HG03565 (cell line): ENCODE results near the gene UNCX.

Experiments
- ATAC-seq: cut with Tn5 transposase; IDR thresholded peaks from one replicate; pipeline ENCODE4 v1.9.1; 2021; ENCODE audit warnings: mild to moderate bottlenecking, moderate library complexity; ENCODE audit not compliant: unreplicated experiment

Gene UNCX

DNA sequence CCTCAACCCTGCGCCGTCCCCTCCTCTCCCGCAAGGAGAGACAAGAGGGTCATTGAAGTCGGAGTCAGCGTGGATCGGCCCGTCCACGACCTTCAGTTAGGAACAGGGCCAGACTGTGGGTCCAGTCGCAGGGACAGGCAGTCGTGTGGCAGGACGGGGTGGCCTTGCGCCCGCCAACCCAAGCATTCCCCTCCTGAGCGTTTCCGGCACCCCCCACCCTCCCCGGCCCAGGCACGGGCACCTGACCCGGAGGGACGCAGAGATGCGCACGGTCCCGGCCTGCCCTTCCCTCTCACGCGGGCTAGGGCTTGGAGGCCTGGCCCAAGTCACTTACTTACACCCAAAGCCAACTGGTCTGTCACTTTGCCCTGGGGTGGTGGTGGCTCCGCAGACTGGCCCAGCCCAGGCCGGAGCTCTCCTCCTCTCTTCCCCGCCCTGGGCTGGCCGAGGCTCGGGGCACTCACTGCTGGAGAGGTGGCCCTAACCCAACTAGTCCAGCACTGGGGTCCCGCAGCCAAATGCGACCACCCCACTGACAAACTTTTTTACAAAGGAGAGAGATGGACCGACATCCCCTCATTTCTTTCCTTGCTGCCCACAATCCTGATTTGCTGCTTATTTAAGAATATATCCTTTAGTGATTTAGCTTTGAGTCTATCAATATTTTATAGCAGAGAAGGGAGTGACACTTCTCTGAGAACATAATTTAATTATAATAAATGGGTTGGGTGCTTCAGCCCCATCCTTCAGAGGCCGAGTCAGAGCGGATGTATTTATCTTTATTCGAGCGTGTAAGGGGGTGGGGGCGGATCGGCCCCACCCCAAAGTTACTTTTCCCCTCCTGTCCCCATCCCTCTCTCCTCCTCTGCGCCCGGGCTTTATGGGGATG is 1.2 kb upstream of the UNCX start:
- ATAC-seq = no peak

DNA sequence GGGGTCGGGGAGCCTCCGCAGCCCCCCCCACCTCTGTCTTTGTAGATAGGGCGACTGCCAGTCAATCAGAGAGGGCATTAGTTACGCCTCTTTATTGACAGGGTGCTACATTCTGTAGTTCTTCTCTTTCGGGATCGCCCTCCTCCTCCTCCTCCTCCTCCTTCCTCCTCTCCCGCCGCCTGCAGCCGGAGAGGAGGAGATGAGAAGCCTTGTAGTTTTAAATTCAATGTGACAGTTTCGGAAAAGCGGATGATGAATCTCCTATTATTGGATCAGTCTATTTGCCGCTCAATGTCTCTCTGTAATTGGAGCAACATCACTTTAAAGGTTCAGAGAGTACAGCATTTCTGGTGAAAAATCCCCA is 587 bp upstream of the UNCX start:
- no peak for ATAC-seq

- no peak for ATAC-seq
These were observed 819 bp downstream of the UNCX start for GRCh38 chr7:1233333-1234048.

- ATAC-seq = no peak
These were observed 1.6 kb downstream of the UNCX start for GRCh38 chr7:1234049-1234880.

- no peak for ATAC-seq
These were observed 2.3 kb downstream of the UNCX start for GRCh38 chr7:1234881-1235500.

DNA sequence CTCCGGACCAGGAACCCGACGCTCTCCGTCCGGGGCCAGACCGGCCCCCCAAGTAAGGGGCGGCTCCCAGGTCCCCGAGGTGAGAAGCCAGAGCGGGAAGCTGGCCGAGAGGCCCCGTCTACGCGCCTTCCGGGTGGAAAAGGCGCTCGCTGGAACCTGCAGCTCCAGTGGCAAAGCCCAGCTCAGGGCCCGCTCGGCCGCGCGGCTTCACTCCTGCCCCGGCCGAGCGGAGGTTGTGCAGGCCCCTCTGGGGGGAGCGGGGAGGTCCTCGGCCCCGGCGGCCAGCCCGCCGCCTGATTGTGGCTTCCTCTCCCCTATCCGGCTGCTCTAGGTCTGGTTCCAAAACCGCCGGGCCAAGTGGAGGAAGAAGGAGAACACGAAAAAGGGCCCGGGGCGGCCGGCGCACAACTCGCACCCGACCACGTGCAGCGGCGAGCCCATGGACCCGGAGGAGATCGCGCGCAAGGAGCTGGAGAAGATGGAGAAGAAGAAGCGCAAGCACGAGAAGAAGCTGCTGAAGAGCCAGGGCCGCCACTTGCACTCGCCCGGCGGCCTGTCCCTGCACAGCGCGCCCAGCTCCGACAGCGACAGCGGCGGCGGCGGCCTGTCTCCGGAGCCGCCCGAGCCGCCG is 2.9 kb downstream of the UNCX start:
- no peak for ATAC-seq

GRCh38 chr7:1236132-1236661 is 3.5 kb downstream of the UNCX start:
- no peak for ATAC-seq

- no peak for ATAC-seq
These were observed 4.4 kb downstream of the UNCX start for GRCh38 chr7:1236831-1237701.

GRCh38 chr7:1237704-1238255 is 5.1 kb downstream of the UNCX start:
- no peak for ATAC-seq

GRCh38 chr7:1238450-1238882 is 5.8 kb downstream of the UNCX start:
- ATAC-seq = no peak

DNA sequence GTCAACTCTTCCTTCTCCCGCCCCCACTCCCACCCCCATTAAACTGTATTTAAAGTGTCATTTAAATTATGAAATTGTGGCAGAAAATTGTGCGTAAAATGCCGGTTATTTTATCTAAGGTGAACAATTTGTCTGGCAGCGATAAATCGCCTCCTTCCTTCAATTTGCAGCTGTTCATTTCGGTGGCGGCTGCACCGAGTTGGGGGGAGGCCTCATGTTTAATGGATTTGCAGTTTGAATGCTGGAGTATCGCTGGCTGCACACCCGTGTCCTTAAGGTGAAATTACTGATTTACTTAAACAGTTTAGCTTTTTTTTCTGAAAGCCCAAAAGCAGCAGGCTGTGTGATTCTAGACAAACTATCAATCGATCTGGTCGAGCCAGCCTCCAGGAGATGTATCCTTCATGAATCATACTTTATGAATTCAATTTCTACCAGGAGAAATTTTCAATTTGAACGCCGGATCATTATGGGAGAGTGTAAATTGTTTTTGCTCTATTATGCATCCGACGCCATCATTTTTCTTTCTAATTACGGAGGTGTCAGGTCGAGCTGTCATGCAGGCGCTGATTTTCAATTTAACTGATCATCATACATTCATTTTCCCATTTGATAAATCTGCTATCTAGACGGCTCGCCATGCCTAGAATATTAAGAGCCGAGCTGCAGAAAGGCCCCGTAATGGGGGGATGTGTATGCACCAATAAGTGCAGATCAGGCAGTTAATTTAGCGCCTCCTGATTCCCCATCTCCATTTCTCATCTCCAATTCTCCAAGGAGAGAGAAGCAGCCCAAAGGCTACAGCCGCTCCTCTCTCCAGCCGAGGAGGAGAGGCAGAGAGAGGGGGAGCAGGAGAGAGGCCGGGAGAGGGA is 6.5 kb downstream of the UNCX start:
- no peak for ATAC-seq

DNA sequence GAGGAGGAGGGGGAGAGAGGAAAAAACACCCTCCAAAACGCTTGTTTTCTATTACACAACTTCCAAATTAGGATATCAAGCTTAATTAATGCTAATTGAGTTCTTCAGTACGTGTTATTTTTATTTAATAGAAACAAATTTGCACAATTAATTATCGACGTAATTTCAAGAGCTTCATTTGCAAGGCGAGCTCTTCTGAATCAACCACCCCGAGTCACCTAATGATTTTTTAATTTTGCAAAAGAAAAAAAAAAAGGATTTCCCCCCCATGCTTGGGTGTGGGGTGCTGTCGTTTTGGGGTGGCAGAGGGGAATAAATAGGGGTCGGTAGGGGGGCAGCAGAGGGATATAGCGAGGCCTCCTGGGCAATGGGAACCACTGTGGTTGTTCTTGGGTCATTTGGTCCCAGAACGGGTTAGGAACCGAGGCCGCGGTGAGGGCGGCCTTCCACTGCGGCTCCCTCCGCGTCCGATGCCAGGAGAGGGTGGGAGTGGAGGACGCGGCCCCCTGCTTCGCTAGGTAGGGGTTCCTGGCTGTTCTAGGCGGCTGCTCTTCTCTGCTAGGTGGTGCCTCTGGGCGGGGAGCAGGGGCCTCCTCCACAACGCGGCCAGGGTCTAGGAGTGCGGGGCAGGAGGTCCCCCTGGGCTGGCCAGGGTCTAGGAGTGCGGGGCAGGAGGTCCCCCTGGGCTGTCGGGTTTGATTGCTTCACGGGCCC is 7.3 kb downstream of the UNCX start:
- ATAC-seq = no peak

DNA sequence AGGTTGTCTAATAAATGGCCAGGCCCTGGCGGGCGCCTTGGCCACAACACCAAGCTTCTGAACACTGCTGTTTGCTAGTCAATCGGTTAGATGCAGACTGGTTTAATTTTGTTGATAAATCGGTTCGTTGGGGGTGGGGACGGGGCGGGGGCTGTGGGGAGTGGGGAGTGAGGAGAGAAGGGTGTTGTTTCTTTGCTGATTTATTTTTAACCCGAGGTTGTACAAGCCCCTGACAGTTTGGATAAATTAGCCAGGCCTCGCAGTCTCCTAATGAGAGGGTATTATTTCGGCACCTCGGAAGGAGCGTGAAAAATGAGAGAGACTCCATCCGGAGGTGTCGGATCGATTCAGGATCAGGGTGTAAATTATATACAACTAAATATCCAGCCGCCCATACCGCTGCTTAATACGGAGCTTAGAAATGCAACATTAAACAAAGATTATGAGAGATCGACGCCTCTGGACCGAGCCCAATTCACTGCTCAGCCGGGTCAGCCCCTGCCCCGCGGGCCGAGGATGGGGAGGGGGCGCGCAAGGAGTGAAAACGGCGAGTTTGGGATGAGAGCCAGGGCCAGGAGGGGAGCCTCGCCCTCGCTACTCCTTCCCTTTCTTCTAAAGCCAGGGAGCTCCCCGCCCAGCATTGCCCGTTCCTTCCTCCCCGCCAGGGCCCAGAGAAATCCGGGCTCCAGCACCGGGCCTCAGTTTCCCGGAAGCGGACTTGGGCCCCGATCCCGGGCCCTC is 8.0 kb downstream of the UNCX start:
- ATAC-seq = no peak

- no peak for ATAC-seq
These were observed 8.6 kb downstream of the UNCX start for GRCh38 chr7:1241258-1241602.

GRCh38 chr7:1241603-1242255 is 9.1 kb downstream of the UNCX start:
- no peak for ATAC-seq

- no peak for ATAC-seq
These were observed 9.6 kb downstream of the UNCX start for GRCh38 chr7:1242256-1242605.
